ENCODE results near the gene JUND. TPM values are rescaled to one million over a fixed set of nuclear protein-coding genes. Genes with fewer than 3 reads are reported as not detected.

Gene JUND
- total RNA-seq, 4 donors from 2014 or later = 629 to 753 (median 680) TPM

DNA sequence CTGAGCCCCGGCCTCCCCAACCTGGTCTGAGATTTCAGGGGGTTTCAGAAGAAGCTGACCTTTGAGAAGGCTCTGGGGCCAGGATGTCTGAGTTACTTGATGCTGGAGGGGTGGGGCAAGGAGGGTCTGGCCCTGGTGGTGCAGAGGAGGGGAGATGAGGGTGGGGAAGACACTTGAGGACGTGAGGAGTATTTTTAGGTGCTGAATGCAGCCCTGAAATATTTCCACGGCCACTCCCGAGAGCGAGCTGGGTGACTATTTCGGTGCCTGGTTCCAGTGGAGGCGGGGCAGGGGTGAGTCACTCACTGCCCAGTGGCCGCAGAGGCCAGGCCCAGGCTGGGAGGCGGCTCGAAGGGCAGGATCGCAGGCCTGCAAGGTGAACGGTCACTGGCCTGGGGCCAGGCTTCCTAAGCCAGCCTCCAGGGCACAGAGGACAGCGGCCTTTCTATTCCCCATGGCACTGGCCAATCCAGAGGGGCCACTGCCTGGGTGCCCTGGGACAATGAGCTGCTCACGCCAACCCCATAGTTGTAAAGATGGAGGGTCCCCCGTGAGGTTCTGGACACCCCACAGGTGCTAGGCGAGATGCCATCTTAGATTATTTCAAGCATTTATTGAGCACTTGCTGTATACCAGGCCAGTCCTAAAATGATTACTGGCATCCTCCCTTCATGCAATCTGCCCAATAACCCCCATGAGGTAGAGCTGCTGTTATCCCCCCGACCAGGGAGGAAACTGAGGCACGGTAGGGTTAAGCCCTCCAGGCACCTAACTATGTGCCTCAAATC, 19.7 kb upstream of the JUND start:
- Histone ChIP-seq H3K27me3 (no peaks in the 10 kb centered on the region), H3K36me3 (no peaks in the 10 kb centered on the region), H3K4me1 (peaks cover 6 to 64% (median 28%) of the 10 kb centered on the region in 4 donors), H3K9me3 (no peaks in the 10 kb centered on the region), H3K4me3 (no peak overlapping the region), H3K27ac (peak overlapping the region; percentile 6 to 84 (median 58))
- no peak for TF ChIP-seq POLR2A (IDR thresholded peaks at IDR 0.05)
- TF ChIP-seq, protein P1, sequence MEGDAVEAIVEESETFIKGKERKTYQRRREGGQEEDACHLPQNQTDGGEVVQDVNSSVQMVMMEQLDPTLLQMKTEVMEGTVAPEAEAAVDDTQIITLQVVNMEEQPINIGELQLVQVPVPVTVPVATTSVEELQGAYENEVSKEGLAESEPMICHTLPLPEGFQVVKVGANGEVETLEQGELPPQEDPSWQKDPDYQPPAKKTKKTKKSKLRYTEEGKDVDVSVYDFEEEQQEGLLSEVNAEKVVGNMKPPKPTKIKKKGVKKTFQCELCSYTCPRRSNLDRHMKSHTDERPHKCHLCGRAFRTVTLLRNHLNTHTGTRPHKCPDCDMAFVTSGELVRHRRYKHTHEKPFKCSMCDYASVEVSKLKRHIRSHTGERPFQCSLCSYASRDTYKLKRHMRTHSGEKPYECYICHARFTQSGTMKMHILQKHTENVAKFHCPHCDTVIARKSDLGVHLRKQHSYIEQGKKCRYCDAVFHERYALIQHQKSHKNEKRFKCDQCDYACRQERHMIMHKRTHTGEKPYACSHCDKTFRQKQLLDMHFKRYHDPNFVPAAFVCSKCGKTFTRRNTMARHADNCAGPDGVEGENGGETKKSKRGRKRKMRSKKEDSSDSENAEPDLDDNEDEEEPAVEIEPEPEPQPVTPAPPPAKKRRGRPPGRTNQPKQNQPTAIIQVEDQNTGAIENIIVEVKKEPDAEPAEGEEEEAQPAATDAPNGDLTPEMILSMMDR (IDR thresholded peaks at IDR 0.05) = no peak
- peak in 2 of 3 donors; percentile 83 to 87 for DNase-seq

DNA sequence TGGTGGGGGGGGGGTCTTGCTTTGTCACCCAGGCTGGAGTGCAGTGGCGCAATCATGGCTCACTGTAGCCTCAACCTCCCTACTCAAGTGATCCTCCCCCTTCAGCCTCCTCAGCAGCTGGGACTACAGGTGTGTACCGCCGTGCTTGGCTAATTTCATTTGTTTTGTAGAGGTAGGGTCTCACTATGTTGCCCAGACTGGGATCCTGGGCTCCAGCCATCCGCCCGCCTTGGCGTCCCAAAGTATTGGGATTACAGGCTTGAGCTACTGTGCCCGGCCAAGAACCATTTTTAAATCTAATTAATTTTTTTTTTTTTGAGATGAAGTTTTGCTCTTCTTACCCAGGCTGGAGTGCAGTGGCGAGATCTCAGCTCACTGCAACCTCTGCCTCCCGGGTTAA, 18.2 kb upstream of the JUND start:
- H3K4me3 ChIP-seq = no peak overlapping the region
- no peaks in the 10 kb centered on the region for H3K36me3 ChIP-seq
- TF ChIP-seq, protein P1 (IDR thresholded peaks at IDR 0.05) = no peak
- no peak for TF ChIP-seq POLR2A (IDR thresholded peaks at IDR 0.05)
- H3K27ac ChIP-seq = no peak overlapping the region
- H3K27me3 ChIP-seq = no peaks in the 10 kb centered on the region
- no peak for DNase-seq
- peaks cover 6 to 51% (median 16%) of the 10 kb centered on the region in 4 donors for H3K4me1 ChIP-seq
- H3K9me3 ChIP-seq = no peaks in the 10 kb centered on the region

DNA sequence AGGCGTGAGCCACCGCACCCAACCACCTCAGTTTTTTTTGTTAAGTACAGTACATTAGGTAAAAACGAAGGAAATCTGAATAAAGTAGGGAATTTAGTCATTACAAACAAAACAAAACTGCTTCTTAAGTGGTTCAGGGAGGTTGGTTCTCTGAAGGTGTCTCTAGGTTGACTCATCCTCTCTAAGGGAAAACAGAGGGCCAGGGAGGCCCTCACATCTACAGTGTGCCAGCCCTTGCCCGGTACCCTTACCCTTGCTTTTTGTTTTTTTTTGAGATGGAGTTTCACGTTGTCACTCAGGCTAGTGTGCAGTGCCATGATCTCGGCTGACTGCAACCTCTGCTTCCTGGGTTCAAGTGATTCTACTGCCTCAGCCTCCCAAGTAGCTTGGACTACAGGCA, 17.2 kb upstream of the JUND start:
- H3K4me3 ChIP-seq = no peak overlapping the region
- TF ChIP-seq, protein P1 (IDR thresholded peaks at IDR 0.05) = no peak
- TF ChIP-seq POLR2A (IDR thresholded peaks at IDR 0.05) = no peak
- peaks cover 7 to 46% (median 9%) of the 10 kb centered on the region in 4 donors for H3K4me1 ChIP-seq
- no peaks in the 10 kb centered on the region for H3K27me3 ChIP-seq
- H3K36me3 ChIP-seq = no peaks in the 10 kb centered on the region
- peak overlapping the region in 1 of 4 donors; percentile 37 for H3K27ac ChIP-seq
- no peaks in the 10 kb centered on the region for H3K9me3 ChIP-seq
- DNase-seq = no peak

DNA sequence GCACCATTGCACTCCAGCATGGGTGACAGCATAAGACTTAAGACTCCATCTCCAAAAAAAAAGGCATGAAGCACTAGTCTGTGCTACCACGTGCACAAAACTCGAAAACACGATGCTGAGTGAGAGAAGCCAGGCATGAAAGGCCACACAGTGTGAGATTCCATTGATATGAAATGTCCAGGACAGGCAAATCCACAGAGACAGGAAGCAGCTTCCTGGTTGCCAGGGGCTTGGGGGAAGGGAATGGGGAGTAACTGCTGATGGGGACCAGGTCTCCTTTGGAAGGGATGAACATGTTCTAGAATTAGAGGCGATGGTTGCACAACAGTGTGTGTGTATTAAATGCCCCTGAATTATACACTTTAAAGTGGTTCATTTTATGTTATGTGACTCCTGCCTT, 15.9 kb upstream of the JUND start:
- Histone ChIP-seq H3K36me3 (no peaks in the 10 kb centered on the region), H3K27me3 (no peaks in the 10 kb centered on the region), H3K27ac (no peak overlapping the region), H3K4me1 (peaks cover 3 to 41% (median 7%) of the 10 kb centered on the region in 4 donors), H3K4me3 (no peak overlapping the region), H3K9me3 (no peaks in the 10 kb centered on the region)
- DNase-seq = no peak
- no peak for TF ChIP-seq POLR2A (IDR thresholded peaks at IDR 0.05)
- TF ChIP-seq, protein P1 (IDR thresholded peaks at IDR 0.05) = no peak

DNA sequence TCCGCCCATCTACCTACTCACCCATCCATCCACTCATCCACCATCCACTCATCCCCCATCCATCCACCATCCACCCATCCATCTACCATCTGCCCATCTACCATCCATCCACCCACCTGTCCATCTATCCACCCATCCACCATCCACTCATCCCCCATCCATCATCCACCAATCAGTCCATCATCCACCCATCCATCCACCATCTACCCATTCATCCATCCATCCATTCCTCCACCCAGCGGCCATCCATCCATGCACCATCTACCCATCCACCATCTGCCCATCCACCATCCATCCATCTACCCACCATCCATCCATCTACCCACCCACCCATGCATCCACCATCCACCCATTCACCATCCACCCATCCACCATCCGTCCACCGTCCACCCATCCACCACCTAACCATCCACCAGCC, 13.6 kb upstream of the JUND start:
- Histone ChIP-seq H3K27ac (peak overlapping the region in 1 of 4 donors; percentile 99), H3K4me3 (no peak overlapping the region)

More for the DNA sequence above, 13.6 kb upstream of the JUND start:
- Histone ChIP-seq H3K36me3 (no peaks in the 10 kb centered on the region), H3K9me3 (no peaks in the 10 kb centered on the region), H3K4me1 (peaks cover 4 to 36% (median 16%) of the 10 kb centered on the region in 4 donors), H3K27me3 (no peaks in the 10 kb centered on the region)
- no peak for TF ChIP-seq POLR2A (IDR thresholded peaks at IDR 0.05)
- TF ChIP-seq, protein P1 (IDR thresholded peaks at IDR 0.05) = no peak
- DNase-seq = no peak

Data from Peyer's patch (tissue), 4 donors.